Psoas muscle (tissue), 8 donors: ENCODE results near the gene TTLL12. TPM values are rescaled to one million over a fixed set of nuclear protein-coding genes. Genes with fewer than 3 reads are reported as not detected.
A peak's percentile ranks its signal among the peaks of the same experiment; 100 is the strongest.

Source experiments
- ATAC-seq, 4 donors: fragments of 200-7000 bp; cut with Tn5 transposase; one replicate each; pipeline ENCODE4 v1.9.1; 2020; ENCODE audit warnings: moderate library complexity in 3 of 4, mild to moderate bottlenecking in 2 of 4
- DNase-seq, 2 donors: peaks; one replicate each; pipeline ENCODE4 v3.0.0-alpha.2; 2020
- H3K27ac ChIP-seq: fragments of 200-600 bp; one replicate; pipeline ENCODE4 v1.8.0; 2022
- H3K27me3 ChIP-seq, 3 donors: fragments of 200-600 bp in 1 of 3; one replicate each; pipeline versions ENCODE4 v1.6.1 to v1.8.0; 2013 to 2022; ENCODE audit warnings: low read length in 2 of 3, mild to moderate bottlenecking in 2 of 3, moderate library complexity in 1 of 3; ENCODE audit not compliant: insufficient read depth in 3 of 3
- H3K36me3 ChIP-seq, 2 donors: fragments of 200-600 bp in 1 of 2; one replicate each; pipeline versions ENCODE4 v1.6.1 to v1.8.0; 2013 to 2022; ENCODE audit warnings: low read depth in 1 of 2, mild to moderate bottlenecking in 1 of 2, moderate library complexity in 1 of 2; ENCODE audit not compliant: insufficient read depth in 1 of 2
- H3K4me1 ChIP-seq: fragments of 200-600 bp; one replicate; pipeline ENCODE4 v1.8.0; 2022
- H3K4me3 ChIP-seq: fragments of 200-600 bp; one replicate; pipeline ENCODE4 v1.8.0; 2022; ENCODE audit warnings: mild to moderate bottlenecking
- H3K9me3 ChIP-seq: fragments of 200-600 bp; one replicate; pipeline ENCODE4 v1.8.0; 2022
- CTCF ChIP-seq: fragments of 200-600 bp; IDR thresholded peaks from one replicate; pipeline ENCODE4 v1.8.0; 2022; ENCODE audit warnings: antibody characterized with exemption
- WGBS, 3 donors: extraction: QIAGEN DNeasy Blood & Tissue Kit; methylation state at CpG; one replicate each; pipeline versions ENCODE4 v1.1.6 to v1.1.7; 2013; 5-methylcytosine and 5-hydroxymethylcytosine counted together
- intact Hi-C, 2 donors: fragments of 100-400 bp; cut with DNase I; formaldehyde crosslinking; loops; one replicate each; pipeline versions ENCODE4 v1.11.0 to v1.14.2; 2022
- polyA plus RNA-seq, 3 donors: library from polyadenylated mRNA; stranded (reverse); fragments of 200-250 nt; gene quantifications; one replicate each; pipeline ENCODE4 v1.2.3, GENCODE V29; 2013
- total RNA-seq, 4 donors: library from RNA; stranded (reverse); fragmentation: NEBNext Ultra II Directional in 2 of 4; extraction: Animal tissue kit (Norgen Biotek cat#: 25700) in 2 of 4; gene quantifications; one replicate each; pipeline versions ENCODE4 v1.2.1 to v1.2.4, GENCODE V29; 2021 to 2023
- donor health status: healthy with polysubstance abuse.
- donor health status: DM: no; HTN: no; CAD: no; lungs with moderate emphysema.
- donor health status: Bipolar disorder and iron deficiency.
- donor health status: healthy.
- donor health status: DM: yes; HTN: yes; CAD: no.
- donor health status: DM: no; HTN: no; CAD: no.
- donor health status: DM: no; HTN: no; CAD: no.
- donor health status: DM: yes; HTN: yes; CAD: no.

Gene TTLL12
- total and polyA plus RNA-seq, 7 donors, result 9.9 to 20.7 (median 13.7) TPM

- WGBS, 3 donors, result 86 to 91% (median 86%) methylated on average over 23 to 24 of the region's 24 CpGs
- no peak for TF ChIP-seq CTCF
- H3K4me1 ChIP-seq, result peaks cover 9% of the 10 kb centered on the region
- intact Hi-C loops, result no loop called here
- H3K36me3 ChIP-seq, result peaks cover 0 to 13% of the 10 kb centered on the region in 2 donors
- ATAC-seq (no peak), DNase-seq (peak in 1 of 2 donors; percentile 52)
- no peak overlapping the region for H3K27ac ChIP-seq
- no peak overlapping the region for H3K4me3 ChIP-seq
- no peaks in the 10 kb centered on the region for H3K9me3 ChIP-seq
- no peaks in the 10 kb centered on the region for H3K27me3 ChIP-seq
Measured at GRCh38 chr22:43158778-43159483, 28.0 kb downstream of the TTLL12 start.

- Histone ChIP-seq H3K4me1 (peaks cover 9% of the 10 kb centered on the region), H3K4me3 (no peak overlapping the region), H3K27ac (no peak overlapping the region), H3K9me3 (no peaks in the 10 kb centered on the region), H3K36me3 (peaks cover 0 to 10% of the 10 kb centered on the region in 2 donors), H3K27me3 (no peaks in the 10 kb centered on the region)
- DNase-seq (no peak), ATAC-seq (no peak)
- TF ChIP-seq CTCF, result no peak
- 71 to 79% (median 75%) methylated on average over 9 of the region's 9 CpGs for WGBS, 3 donors
- intact Hi-C loops, result no loop called here
Measured at GRCh38 chr22:43157874-43158546, 28.9 kb downstream of the TTLL12 start.

GRCh38 chr22:43156413-43156812, 30.5 kb downstream of the TTLL12 start:
- Histone ChIP-seq H3K27ac (no peak overlapping the region), H3K4me3 (no peak overlapping the region), H3K27me3 (no peaks in the 10 kb centered on the region), H3K9me3 (no peaks in the 10 kb centered on the region), H3K36me3 (no peaks in the 10 kb centered on the region), H3K4me1 (peaks cover 9% of the 10 kb centered on the region)
- TF ChIP-seq CTCF, result no peak
- intact Hi-C loops, result no loop called here
- DNase-seq (no peak), ATAC-seq (no peak)
- 50 to 66% (median 55%) methylated on average over 12 of the region's 12 CpGs for WGBS, 3 donors

- H3K9me3 ChIP-seq, result no peaks in the 10 kb centered on the region
- H3K36me3 ChIP-seq, result no peaks in the 10 kb centered on the region
- H3K27ac ChIP-seq, result no peak overlapping the region
- 53 to 84% (median 61%) methylated on average over 5 of the region's 5 CpGs for WGBS, 3 donors
- no peak for DNase-seq
- no peaks in the 10 kb centered on the region for H3K27me3 ChIP-seq
- no peak for TF ChIP-seq CTCF
- H3K4me1 ChIP-seq, result peaks cover 9% of the 10 kb centered on the region
- intact Hi-C loops, result no loop called here
- no peak overlapping the region for H3K4me3 ChIP-seq
- no peak for ATAC-seq
Measured at GRCh38 chr22:43155789-43156188, 31.1 kb downstream of the TTLL12 start.
